Progenitor cell of endocrine pancreas (in vitro differentiated cells): ENCODE measurements around the gene MAGED1. TPM values are rescaled to one million over a fixed set of nuclear protein-coding genes. Genes with fewer than 3 reads are reported as not detected.
"Not testable (repeated sequence)": the region's sequence is repeated elsewhere in the genome, so short reads cannot be mapped to it uniquely, and the experiment has no call there.

ENCODE experiments used
- DNase-seq: peaks from one replicate; pipeline ENCODE4 v3.0.0; 2021; ENCODE audit warnings: low spot score; ENCODE audit not compliant: unreplicated experiment
- H3K27ac Mint-ChIP-seq: 2 replicates; pipeline ENCODE4 v1.8.0; 2021; ENCODE audit warnings: mild to moderate bottlenecking, moderate library complexity, mixed read lengths
- H3K27me3 Mint-ChIP-seq: 2 replicates; pipeline ENCODE4 v1.8.0; 2021; ENCODE audit warnings: mixed read lengths
- H3K36me3 Mint-ChIP-seq: 2 replicates; pipeline ENCODE4 v1.8.0; 2022; ENCODE audit warnings: mixed read lengths; ENCODE audit not compliant: insufficient read depth
- H3K4me1 Mint-ChIP-seq: 2 replicates; pipeline ENCODE4 v1.8.0; 2021; ENCODE audit warnings: low read depth, mixed read lengths
- H3K4me3 Mint-ChIP-seq: 2 replicates; pipeline ENCODE4 v1.8.0; 2021; ENCODE audit warnings: low read depth, mild to moderate bottlenecking, moderate library complexity, mixed read lengths
- H3K9me3 Mint-ChIP-seq: 2 replicates; pipeline ENCODE4 v1.8.0; 2021; ENCODE audit warnings: low read depth, mixed read lengths
- total RNA-seq: library from RNA; stranded (reverse); gene quantifications from 2 replicates; pipeline ENCODE4 v1.2.1, GENCODE V29; 2021
- TF ChIP-seq, protein P1 (sequence below): fragments of 200-600 bp; sonication (generic); IDR thresholded peaks from one replicate; pipeline ENCODE4 v1.5.0; 2021; ENCODE audit warnings: antibody characterized with exemption, mild to moderate bottlenecking; ENCODE audit not compliant: unreplicated experiment

Gene MAGED1
- total RNA-seq, 1 donor from 2014 or later, result 230 TPM

- Mint-ChIP-seq H3K36me3 (peaks cover 17% of the 10 kb centered on the region), H3K27ac (peak overlapping the region; percentile 96), H3K4me1 (peaks cover 15% of the 10 kb centered on the region), H3K4me3 (peak overlapping the region; percentile 93), H3K9me3 (peaks cover 14% of the 10 kb centered on the region), H3K27me3 (no peaks in the 10 kb centered on the region)
- TF ChIP-seq, protein P1, sequence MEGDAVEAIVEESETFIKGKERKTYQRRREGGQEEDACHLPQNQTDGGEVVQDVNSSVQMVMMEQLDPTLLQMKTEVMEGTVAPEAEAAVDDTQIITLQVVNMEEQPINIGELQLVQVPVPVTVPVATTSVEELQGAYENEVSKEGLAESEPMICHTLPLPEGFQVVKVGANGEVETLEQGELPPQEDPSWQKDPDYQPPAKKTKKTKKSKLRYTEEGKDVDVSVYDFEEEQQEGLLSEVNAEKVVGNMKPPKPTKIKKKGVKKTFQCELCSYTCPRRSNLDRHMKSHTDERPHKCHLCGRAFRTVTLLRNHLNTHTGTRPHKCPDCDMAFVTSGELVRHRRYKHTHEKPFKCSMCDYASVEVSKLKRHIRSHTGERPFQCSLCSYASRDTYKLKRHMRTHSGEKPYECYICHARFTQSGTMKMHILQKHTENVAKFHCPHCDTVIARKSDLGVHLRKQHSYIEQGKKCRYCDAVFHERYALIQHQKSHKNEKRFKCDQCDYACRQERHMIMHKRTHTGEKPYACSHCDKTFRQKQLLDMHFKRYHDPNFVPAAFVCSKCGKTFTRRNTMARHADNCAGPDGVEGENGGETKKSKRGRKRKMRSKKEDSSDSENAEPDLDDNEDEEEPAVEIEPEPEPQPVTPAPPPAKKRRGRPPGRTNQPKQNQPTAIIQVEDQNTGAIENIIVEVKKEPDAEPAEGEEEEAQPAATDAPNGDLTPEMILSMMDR, result no peak
- DNase-seq, result no peak
These were observed 1.4 kb downstream of the MAGED1 start for GRCh38 chrX:51894697-51895336.

DNA sequence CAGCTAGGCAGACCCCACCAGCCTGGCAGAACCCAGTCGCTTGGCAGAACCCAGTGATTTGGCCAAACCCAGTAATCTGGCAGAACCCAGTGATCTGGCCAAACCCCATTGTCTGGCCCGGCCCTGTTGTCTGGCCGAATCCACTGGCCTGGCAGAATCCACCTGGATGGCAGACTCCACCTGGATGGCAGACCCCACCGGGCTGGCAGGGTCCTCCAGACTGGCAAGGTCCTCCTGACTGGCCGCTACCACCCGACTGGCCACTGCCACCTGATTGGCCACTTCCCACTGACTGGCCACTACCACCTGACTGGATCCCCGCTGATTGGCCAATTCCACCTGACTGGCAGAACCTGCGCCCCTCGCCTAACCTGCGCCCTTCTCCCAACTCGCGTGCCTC is 3.2 kb downstream of the MAGED1 start:
- no peaks in the 10 kb centered on the region for H3K27me3 Mint-ChIP-seq
- H3K4me1 Mint-ChIP-seq, result peaks cover 15% of the 10 kb centered on the region
- DNase-seq, result no peak
- H3K36me3 Mint-ChIP-seq, result peaks cover 21% of the 10 kb centered on the region
- peaks cover 14% of the 10 kb centered on the region for H3K9me3 Mint-ChIP-seq
- TF ChIP-seq, protein P1, result no peak
- no peak overlapping the region for H3K27ac Mint-ChIP-seq
- no peak overlapping the region for H3K4me3 Mint-ChIP-seq

DNA sequence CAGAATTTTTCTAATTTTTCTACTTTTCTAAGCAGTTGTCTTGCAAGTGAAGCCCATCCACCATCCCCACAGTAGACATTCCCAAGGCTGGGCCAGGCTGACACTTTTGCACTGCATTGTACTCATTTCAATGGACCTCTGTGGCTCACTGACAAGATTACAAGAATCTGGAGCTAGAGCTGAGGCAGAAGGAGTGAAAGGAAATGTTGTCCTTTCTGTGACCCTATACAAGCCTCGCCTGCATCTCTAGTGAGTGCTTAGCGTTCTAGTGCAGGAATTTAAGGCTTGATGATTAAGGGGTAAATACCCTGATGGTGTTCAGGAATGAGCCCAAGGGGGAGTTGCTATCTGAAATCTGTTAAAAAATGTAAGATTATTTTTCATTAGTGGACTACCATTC is 6.3 kb downstream of the MAGED1 start:
- DNase-seq, result no peak
- H3K4me1 Mint-ChIP-seq, result peaks cover 15% of the 10 kb centered on the region
- peaks cover 34% of the 10 kb centered on the region for H3K36me3 Mint-ChIP-seq
- no peaks in the 10 kb centered on the region for H3K27me3 Mint-ChIP-seq
- TF ChIP-seq, protein P1, result no peak
- peak overlapping the region; percentile 16 for H3K27ac Mint-ChIP-seq
- H3K9me3 Mint-ChIP-seq, result peaks cover 21% of the 10 kb centered on the region
- no peak overlapping the region for H3K4me3 Mint-ChIP-seq

GRCh38 chrX:51902510-51903050 is 9.2 kb downstream of the MAGED1 start:
- no peak for DNase-seq
- no peak overlapping the region for H3K27ac Mint-ChIP-seq
- TF ChIP-seq, protein P1, result no peak

DNA sequence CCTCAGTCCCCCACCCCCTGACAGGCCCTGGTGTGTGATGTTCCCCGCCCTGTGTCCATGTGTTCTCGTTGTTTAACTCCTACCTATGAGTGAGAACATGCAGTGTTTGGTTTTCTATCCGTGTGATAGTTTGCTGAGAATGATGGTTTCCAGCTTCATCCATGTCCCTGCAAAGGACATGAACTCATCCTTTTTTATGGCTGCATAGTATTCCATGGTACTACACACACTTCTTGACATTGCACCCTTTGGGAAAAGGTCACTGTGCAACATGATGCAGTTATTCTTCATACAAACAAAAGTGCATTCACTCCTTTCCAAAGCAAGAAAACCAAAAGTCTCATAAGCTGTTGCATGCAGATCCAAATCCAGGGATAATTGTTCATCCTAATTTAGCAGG is 11.7 kb downstream of the MAGED1 start:
- H3K4me3 Mint-ChIP-seq, H3K27ac Mint-ChIP-seq: not testable (repeated sequence)
- H3K9me3 Mint-ChIP-seq, result peaks cover 20% of the 10 kb centered on the region

More at GRCh38 chrX:51902510-51903050, 9.2 kb downstream of the MAGED1 start:
- peaks cover 26% of the 10 kb centered on the region for H3K36me3 Mint-ChIP-seq
- no peaks in the 10 kb centered on the region for H3K27me3 Mint-ChIP-seq
- no peak overlapping the region for H3K4me3 Mint-ChIP-seq
- H3K4me1 Mint-ChIP-seq, result peaks cover 8% of the 10 kb centered on the region
- peaks cover 20% of the 10 kb centered on the region for H3K9me3 Mint-ChIP-seq

DNA sequence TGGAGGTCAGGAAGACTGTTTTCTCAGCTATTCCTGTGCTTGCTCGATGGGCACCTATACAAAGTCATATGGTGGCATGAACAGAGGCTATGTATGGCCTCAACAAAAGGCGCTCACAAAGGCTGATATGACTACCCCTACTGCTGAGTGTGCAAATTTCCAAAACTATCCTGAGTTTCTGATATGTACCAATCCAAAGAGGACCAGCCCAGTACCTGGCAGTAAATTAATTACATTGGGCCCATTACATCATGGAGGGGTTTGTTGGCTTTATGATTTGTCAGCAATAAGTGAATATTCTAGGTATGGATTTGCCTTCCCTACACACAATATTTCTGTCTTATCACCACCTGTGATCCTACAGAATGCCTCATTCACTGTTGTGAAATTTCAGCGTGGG is 12.3 kb downstream of the MAGED1 start:
- Mint-ChIP-seq H3K4me1 (peaks cover 8% of the 10 kb centered on the region), H3K27me3 (no peaks in the 10 kb centered on the region), H3K4me3 (no peak overlapping the region), H3K9me3 (peaks cover 22% of the 10 kb centered on the region), H3K36me3 (peaks cover 18% of the 10 kb centered on the region), H3K27ac (no peak overlapping the region)
- TF ChIP-seq, protein P1, result no peak
- DNase-seq, result no peak

More for the DNA sequence above, 11.7 kb downstream of the MAGED1 start:
- H3K36me3 Mint-ChIP-seq, result peaks cover 18% of the 10 kb centered on the region
- DNase-seq, H3K27me3 Mint-ChIP-seq, H3K4me1 Mint-ChIP-seq: not testable (repeated sequence)
